HL-60 (cell line): ENCODE data around the gene IFT81.
A peak's percentile ranks its signal among the peaks of the same experiment; 100 is the strongest.

Experiments used
- DNase-seq, 2 experiments: peaks; one replicate each; pipeline ENCODE4 v3.0.0-alpha.2; 2010 to 2020; ENCODE audit warnings: low read depth in 1 of 2, low spot score in 1 of 2
- H3K27ac ChIP-seq: fragments of 250-450 bp; sonication (Bioruptor Pico); replicated peaks from 2 replicates; pipeline ENCODE4 v1.5.1; 2020; ENCODE audit warnings: mild to moderate bottlenecking, moderate library complexity
- H3K27me3 ChIP-seq: fragments of 250-450 bp; sonication (Bioruptor Pico); 2 replicates; pipeline ENCODE4 v1.5.1; 2021; ENCODE audit warnings: mild to moderate bottlenecking, moderate library complexity; ENCODE audit not compliant: insufficient read depth, poor library complexity, severe bottlenecking
- H3K4me3 ChIP-seq: replicated peaks from 2 replicates; pipeline ENCODE4 v1.5.1; 2011; ENCODE audit warnings: mild to moderate bottlenecking, control low read depth, low read length; ENCODE audit not compliant: insufficient read depth
- GABPA ChIP-seq: IDR thresholded peaks from 2 replicates; pipeline ENCODE4 v1.6.1; 2012; ENCODE audit warnings: low read depth
- POLR2AphosphoS5 ChIP-seq: IDR thresholded peaks from 2 replicates; pipeline ENCODE4 v1.6.1; 2012; ENCODE audit warnings: low read depth
- SPI1 ChIP-seq: IDR thresholded peaks from 2 replicates; pipeline ENCODE4 v1.6.1; 2012; ENCODE audit warnings: low read depth, mild to moderate bottlenecking, borderline replicate concordance
- long read RNA-seq: library from polyadenylated mRNA; unstranded; transcript quantifications from one replicate; pipeline ENCODE4 v2.0.0, GENCODE V29; 2020
- TF ChIP-seq, protein P1 (sequence below): IDR thresholded peaks from one replicate; pipeline ENCODE4 v1.5.1; 2011; ENCODE audit warnings: low read length, control low read depth, inconsistent platforms; ENCODE audit not compliant: insufficient read depth
- TF ChIP-seq, protein P2 (sequence below): IDR thresholded peaks from 2 replicates; pipeline ENCODE4 v1.6.1; 2012; ENCODE audit warnings: low read depth; ENCODE audit not compliant: insufficient replicate concordance

Gene IFT81, protein sequence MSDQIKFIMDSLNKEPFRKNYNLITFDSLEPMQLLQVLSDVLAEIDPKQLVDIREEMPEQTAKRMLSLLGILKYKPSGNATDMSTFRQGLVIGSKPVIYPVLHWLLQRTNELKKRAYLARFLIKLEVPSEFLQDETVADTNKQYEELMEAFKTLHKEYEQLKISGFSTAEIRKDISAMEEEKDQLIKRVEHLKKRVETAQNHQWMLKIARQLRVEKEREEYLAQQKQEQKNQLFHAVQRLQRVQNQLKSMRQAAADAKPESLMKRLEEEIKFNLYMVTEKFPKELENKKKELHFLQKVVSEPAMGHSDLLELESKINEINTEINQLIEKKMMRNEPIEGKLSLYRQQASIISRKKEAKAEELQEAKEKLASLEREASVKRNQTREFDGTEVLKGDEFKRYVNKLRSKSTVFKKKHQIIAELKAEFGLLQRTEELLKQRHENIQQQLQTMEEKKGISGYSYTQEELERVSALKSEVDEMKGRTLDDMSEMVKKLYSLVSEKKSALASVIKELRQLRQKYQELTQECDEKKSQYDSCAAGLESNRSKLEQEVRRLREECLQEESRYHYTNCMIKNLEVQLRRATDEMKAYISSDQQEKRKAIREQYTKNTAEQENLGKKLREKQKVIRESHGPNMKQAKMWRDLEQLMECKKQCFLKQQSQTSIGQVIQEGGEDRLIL
- long read RNA-seq, partial matches to known transcripts: 4 of 5 reads
- long read RNA-seq, other reads (novel, unspliced or antisense): 0 of 5 reads

DNA sequence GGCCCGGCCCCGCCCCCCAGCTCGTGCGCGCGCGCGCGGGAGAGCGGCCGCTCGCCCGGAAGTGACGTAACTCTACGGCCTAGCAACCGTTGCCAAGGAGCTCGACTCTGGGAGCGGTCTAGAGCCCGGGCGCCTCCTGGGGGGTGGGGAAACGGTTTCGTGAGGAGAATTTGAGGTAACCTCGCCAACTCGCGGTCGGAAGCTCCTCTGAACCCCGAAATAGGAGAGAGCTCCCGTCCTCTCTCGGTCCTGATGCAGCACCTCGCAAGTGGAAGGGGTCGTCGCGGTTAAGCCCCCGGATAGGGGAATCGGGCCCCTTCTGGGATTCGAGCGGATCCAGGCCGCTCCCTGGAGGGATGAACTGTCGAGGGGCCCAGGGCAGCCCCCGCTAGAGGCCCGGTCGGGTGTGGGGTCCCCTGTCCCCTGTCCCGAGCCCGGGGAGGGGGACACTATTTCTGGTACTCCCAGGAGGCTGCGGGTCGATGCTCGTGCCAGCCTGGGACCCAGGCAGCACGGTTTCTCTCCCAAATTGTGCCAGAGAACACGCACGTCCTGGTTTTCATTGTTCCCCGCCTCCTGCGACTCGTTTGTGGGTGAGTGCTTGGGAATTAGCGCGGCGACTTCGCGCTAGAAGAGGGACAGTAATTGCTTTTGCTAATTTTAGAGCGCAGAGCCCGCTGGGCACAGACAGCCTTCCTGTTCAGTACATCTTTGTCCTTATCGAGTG is at the start of gene IFT81:
TSS of gene IFT81 (plus strand) at position 89 of the 727 bp plus-strand sequence. CDS start 3,024 bp downstream, outside the sequence.
- TF ChIP-seq, protein P1, sequence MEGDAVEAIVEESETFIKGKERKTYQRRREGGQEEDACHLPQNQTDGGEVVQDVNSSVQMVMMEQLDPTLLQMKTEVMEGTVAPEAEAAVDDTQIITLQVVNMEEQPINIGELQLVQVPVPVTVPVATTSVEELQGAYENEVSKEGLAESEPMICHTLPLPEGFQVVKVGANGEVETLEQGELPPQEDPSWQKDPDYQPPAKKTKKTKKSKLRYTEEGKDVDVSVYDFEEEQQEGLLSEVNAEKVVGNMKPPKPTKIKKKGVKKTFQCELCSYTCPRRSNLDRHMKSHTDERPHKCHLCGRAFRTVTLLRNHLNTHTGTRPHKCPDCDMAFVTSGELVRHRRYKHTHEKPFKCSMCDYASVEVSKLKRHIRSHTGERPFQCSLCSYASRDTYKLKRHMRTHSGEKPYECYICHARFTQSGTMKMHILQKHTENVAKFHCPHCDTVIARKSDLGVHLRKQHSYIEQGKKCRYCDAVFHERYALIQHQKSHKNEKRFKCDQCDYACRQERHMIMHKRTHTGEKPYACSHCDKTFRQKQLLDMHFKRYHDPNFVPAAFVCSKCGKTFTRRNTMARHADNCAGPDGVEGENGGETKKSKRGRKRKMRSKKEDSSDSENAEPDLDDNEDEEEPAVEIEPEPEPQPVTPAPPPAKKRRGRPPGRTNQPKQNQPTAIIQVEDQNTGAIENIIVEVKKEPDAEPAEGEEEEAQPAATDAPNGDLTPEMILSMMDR: no peak
- TF ChIP-seq, protein P2, sequence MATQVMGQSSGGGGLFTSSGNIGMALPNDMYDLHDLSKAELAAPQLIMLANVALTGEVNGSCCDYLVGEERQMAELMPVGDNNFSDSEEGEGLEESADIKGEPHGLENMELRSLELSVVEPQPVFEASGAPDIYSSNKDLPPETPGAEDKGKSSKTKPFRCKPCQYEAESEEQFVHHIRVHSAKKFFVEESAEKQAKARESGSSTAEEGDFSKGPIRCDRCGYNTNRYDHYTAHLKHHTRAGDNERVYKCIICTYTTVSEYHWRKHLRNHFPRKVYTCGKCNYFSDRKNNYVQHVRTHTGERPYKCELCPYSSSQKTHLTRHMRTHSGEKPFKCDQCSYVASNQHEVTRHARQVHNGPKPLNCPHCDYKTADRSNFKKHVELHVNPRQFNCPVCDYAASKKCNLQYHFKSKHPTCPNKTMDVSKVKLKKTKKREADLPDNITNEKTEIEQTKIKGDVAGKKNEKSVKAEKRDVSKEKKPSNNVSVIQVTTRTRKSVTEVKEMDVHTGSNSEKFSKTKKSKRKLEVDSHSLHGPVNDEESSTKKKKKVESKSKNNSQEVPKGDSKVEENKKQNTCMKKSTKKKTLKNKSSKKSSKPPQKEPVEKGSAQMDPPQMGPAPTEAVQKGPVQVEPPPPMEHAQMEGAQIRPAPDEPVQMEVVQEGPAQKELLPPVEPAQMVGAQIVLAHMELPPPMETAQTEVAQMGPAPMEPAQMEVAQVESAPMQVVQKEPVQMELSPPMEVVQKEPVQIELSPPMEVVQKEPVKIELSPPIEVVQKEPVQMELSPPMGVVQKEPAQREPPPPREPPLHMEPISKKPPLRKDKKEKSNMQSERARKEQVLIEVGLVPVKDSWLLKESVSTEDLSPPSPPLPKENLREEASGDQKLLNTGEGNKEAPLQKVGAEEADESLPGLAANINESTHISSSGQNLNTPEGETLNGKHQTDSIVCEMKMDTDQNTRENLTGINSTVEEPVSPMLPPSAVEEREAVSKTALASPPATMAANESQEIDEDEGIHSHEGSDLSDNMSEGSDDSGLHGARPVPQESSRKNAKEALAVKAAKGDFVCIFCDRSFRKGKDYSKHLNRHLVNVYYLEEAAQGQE: no peak
- TF ChIP-seq SPI1 (no peak), POLR2AphosphoS5 (no peak), GABPA (0 out of 2 replicates have a peak, but pooled peaks have one; percentile 40)
- DNase-seq: peak; percentile 89 to 92
- Histone ChIP-seq H3K27me3 (no peaks in the 10 kb centered on the region), H3K4me3 (peak within 1 kb of the TSS; percentile 92), H3K27ac (peak within 1 kb of the TSS; percentile 73)

DNA sequence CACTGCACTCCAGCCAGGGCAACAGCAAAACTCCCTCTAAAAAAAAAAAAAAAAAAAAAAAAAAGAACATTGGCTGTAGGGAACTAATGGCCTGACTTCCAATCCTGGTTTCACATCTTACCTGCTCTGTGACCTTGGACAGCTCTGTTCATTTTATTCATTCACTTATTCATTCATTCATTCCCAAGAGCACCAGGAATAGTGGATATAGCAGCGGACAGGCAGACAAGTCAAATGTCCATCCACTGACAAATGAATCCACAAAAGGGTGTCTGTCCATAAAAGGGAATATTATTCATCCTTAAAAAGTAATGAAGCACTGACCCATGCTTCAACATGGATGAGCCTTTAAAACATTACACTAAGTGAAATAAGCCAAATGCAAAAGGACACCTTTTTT is 48.3 kb upstream of the IFT81 start:
- no peak for DNase-seq
- Histone ChIP-seq H3K4me3 (no peak overlapping the region), H3K27ac (no peak overlapping the region), H3K27me3 (no peaks in the 10 kb centered on the region)
- TF ChIP-seq GABPA (no peak), SPI1 (no peak), POLR2AphosphoS5 (no peak)
- TF ChIP-seq, protein P2: no peak
- TF ChIP-seq, protein P1: no peak

DNA sequence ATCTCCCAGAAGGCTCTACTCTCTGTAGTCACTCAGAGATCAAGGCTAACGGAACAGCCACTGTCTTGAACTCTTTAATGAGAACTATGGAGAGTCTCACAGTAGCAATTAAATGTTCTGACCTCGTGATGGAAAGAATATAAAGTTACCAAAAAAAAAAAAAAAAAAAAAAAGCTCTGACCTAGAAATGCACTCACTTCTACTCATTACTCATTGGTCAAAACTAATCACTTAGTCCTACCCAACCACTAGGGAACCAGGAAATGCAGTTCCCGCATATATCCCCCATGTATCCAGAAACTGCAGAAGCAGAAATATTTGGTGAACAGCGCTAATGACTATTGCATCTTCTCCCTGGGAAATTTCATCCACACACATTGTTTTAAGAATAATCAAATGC is 46.4 kb upstream of the IFT81 start:
- no peak overlapping the region for H3K4me3 ChIP-seq
- TF ChIP-seq, protein P2: no peak
- TF ChIP-seq, protein P1: no peak
- TF ChIP-seq GABPA: no peak
- no peak for TF ChIP-seq POLR2AphosphoS5
- no peak for TF ChIP-seq SPI1
- H3K27me3 ChIP-seq: no peaks in the 10 kb centered on the region
- no peak for DNase-seq
- H3K27ac ChIP-seq: no peak overlapping the region
